Nephron progenitor cell (in vitro differentiated cells): ENCODE measurements around the gene VMO1.

Source experiments
- DNase-seq: peaks from one replicate; pipeline ENCODE4 v3.0.0; 2021
- H3K27ac Mint-ChIP-seq: 2 replicates; pipeline ENCODE4 v1.8.0; 2021; ENCODE audit warnings: mild to moderate bottlenecking, moderate library complexity, mixed read lengths
- H3K27me3 Mint-ChIP-seq: 2 replicates; pipeline ENCODE4 v1.8.0; 2021; ENCODE audit warnings: mild to moderate bottlenecking, low read depth, mixed read lengths; ENCODE audit not compliant: poor library complexity
- H3K36me3 Mint-ChIP-seq: 2 replicates; pipeline ENCODE4 v1.8.0; 2021; ENCODE audit warnings: low read depth, mixed read lengths
- H3K4me1 Mint-ChIP-seq: 2 replicates; pipeline ENCODE4 v1.8.0; 2021; ENCODE audit warnings: mixed read lengths
- H3K4me3 Mint-ChIP-seq: 2 replicates; pipeline ENCODE4 v1.8.0; 2021; ENCODE audit warnings: mild to moderate bottlenecking, moderate library complexity, mixed read lengths
- H3K9me3 Mint-ChIP-seq: 2 replicates; pipeline ENCODE4 v1.8.0; 2021; ENCODE audit warnings: mild to moderate bottlenecking, moderate library complexity, mixed read lengths
- CTCF ChIP-seq: fragments of 200-600 bp; sonication (generic); IDR thresholded peaks from 2 replicates; pipeline ENCODE4 v1.5.0; 2021; ENCODE audit warnings: antibody characterized with exemption

The VMO1 gene

GRCh38 chr17:4742133-4742532, 44.0 kb downstream of the VMO1 start:
- peaks cover 99% of the 10 kb centered on the region for H3K27me3 Mint-ChIP-seq

GRCh38 chr17:4741544-4741943, 44.6 kb downstream of the VMO1 start:
- H3K4me3 Mint-ChIP-seq: no peak overlapping the region
- H3K4me1 Mint-ChIP-seq: peaks cover 28% of the 10 kb centered on the region
- peaks cover 99% of the 10 kb centered on the region for H3K27me3 Mint-ChIP-seq

More at GRCh38 chr17:4742133-4742532, 44.0 kb downstream of the VMO1 start:
- Mint-ChIP-seq H3K27ac (no peak overlapping the region), H3K9me3 (no peaks in the 10 kb centered on the region), H3K4me3 (no peak overlapping the region), H3K4me1 (peaks cover 31% of the 10 kb centered on the region), H3K36me3 (no peaks in the 10 kb centered on the region)
- DNase-seq: no peak
- no peak for TF ChIP-seq CTCF

GRCh38 chr17:4740584-4740983, 45.6 kb downstream of the VMO1 start:
- no peaks in the 10 kb centered on the region for H3K36me3 Mint-ChIP-seq
- H3K27ac Mint-ChIP-seq: no peak overlapping the region
- no peak for TF ChIP-seq CTCF
- no peaks in the 10 kb centered on the region for H3K9me3 Mint-ChIP-seq
- H3K4me3 Mint-ChIP-seq: peak overlapping the region; percentile 75
- H3K4me1 Mint-ChIP-seq: peaks cover 26% of the 10 kb centered on the region
- no peak for DNase-seq
- H3K27me3 Mint-ChIP-seq: peaks cover 99% of the 10 kb centered on the region

More at GRCh38 chr17:4741544-4741943, 44.6 kb downstream of the VMO1 start:
- DNase-seq: no peak
- Mint-ChIP-seq H3K36me3 (no peaks in the 10 kb centered on the region), H3K27ac (no peak overlapping the region), H3K9me3 (no peaks in the 10 kb centered on the region)
- TF ChIP-seq CTCF: no peak

GRCh38 chr17:4740025-4740351, 46.2 kb downstream of the VMO1 start:
- H3K36me3 Mint-ChIP-seq: no peaks in the 10 kb centered on the region

GRCh38 chr17:4739122-4740024, 46.8 kb downstream of the VMO1 start, which contains the start of the genes CXCL16 and ZMYND15:
TSS of gene CXCL16 (minus strand) at chr17:4739928. CDS start at chr17:4739339, 589 bp downstream.
TSS of gene ZMYND15 (plus strand) at chr17:4739833. CDS start at chr17:4740549, 716 bp downstream.
- H3K4me1 Mint-ChIP-seq: peaks cover 19% of the 10 kb centered on the region
- peak; percentile 65 for DNase-seq
- H3K36me3 Mint-ChIP-seq: no peaks in the 10 kb centered on the region
- peak within 1 kb of the TSS; percentile 77 for H3K4me3 Mint-ChIP-seq
- H3K27me3 Mint-ChIP-seq: peaks cover 99% of the 10 kb centered on the region
- no peak for TF ChIP-seq CTCF
- H3K9me3 Mint-ChIP-seq: no peaks in the 10 kb centered on the region
- no peak within 1 kb of the TSS for H3K27ac Mint-ChIP-seq

More at GRCh38 chr17:4740025-4740351, 46.2 kb downstream of the VMO1 start:
- H3K27me3 Mint-ChIP-seq: peaks cover 99% of the 10 kb centered on the region
- no peak for DNase-seq
- no peak for TF ChIP-seq CTCF
- H3K9me3 Mint-ChIP-seq: no peaks in the 10 kb centered on the region
- H3K4me1 Mint-ChIP-seq: peaks cover 21% of the 10 kb centered on the region
- H3K27ac Mint-ChIP-seq: no peak overlapping the region
- peak overlapping the region; percentile 75 for H3K4me3 Mint-ChIP-seq
